ENCODE results near the gene PDLIM4.

Gene PDLIM4

DNA sequence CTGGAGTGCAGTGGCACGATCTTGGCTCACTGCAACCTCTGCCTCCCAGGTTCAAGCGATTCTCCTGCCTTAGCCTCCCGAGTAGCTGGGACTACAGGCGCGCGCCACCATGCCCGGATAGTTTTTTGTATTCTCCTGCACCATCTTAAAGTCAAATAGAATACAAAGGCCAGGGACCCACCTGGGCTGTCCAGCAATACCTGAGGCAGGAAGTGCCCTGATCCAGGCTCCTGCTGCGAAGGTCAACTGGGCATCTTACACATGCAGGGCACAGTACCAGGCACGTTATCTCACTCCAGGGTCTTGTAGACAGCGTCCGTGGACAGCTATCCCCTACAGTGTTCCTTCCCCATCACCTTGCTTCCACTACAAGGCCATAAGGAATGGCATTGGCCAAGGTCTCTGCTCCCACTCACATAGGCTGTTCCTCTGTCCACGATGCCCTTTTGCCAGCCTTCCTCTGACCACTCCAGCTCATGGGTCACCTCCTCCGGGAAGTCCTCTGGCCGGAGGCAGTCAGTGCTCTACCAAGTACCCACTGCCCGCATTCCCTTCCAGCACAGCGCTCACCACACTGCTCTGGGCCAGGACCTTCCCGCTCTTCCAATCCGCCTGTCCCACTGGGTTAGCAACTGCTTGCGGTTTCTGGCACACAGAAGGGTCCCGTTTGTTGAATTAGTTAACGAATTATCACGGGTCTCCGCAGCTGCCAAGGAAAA lies 30.8 kb upstream of the PDLIM4 start:
- no peak for DNase-seq
- in situ Hi-C loops (cut with MboI; ENCODE audit: low pct_unique_long_range_greater_than_20kb, low sequenced_read_pairs): no loop called here

DNA sequence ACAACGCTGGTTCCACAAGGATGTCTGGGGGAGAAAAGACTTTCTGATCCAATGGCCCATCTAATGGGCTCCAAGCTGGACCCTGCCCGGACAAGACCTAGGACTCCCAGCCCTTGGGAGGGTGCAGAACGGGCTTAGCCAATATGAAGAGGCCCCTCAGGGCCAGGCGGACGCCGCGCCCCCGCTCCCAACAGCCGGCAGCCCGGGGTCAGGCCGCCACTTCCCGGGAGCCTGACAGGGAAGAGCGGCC lies 30.3 kb upstream of the PDLIM4 start:
- in situ Hi-C loops (cut with MboI; ENCODE audit: low pct_unique_long_range_greater_than_20kb, low sequenced_read_pairs): no loop called here
- DNase-seq: no peak

DNA sequence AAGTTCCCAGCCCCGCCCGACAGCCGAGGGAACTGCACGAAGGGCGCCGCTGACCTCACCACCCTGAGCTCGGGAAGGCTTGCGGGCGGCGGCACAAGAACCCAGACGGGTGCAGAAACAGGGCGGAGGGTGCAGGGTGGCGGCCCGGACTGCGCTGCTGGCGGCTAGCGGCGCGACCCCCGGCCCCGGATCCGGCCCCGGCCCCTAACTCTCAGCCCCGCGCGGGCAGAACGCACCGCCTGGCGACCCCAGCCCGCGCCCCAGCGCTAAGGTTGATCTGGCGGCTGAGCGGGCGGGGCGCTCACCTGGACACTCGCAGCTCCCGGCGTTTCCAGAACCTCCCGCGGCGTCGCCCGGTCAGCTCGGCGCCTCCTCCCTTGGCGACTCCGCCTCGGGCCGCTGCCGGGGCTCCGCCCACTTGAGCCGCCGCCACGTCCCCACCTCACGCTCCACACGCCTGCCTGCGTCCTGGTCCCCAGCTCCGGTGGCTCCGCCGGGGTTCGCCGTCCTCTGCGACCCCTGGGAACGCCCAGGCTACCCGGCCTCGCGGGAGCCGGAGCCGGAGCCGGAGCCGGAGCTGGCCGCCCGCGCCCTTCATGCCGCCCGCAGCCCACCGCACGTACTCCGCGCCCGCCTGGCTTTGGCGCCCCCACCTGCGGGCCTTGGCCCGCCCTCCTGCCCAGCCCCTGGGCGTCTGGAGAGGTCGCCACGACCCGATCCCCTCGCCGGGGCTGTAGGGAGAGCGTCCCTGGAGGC lies 29.8 kb upstream of the PDLIM4 start, which contains the start of gene P4HA2:
Gene P4HA2, minus strand, starts transcription at position 369 of the 756 bp plus-strand sequence. CDS start 9,227 bp downstream, outside the sequence.
- DNase-seq: peak; percentile 66
- in situ Hi-C loops (cut with MboI; ENCODE audit: low pct_unique_long_range_greater_than_20kb, low sequenced_read_pairs): no loop called here

DNA sequence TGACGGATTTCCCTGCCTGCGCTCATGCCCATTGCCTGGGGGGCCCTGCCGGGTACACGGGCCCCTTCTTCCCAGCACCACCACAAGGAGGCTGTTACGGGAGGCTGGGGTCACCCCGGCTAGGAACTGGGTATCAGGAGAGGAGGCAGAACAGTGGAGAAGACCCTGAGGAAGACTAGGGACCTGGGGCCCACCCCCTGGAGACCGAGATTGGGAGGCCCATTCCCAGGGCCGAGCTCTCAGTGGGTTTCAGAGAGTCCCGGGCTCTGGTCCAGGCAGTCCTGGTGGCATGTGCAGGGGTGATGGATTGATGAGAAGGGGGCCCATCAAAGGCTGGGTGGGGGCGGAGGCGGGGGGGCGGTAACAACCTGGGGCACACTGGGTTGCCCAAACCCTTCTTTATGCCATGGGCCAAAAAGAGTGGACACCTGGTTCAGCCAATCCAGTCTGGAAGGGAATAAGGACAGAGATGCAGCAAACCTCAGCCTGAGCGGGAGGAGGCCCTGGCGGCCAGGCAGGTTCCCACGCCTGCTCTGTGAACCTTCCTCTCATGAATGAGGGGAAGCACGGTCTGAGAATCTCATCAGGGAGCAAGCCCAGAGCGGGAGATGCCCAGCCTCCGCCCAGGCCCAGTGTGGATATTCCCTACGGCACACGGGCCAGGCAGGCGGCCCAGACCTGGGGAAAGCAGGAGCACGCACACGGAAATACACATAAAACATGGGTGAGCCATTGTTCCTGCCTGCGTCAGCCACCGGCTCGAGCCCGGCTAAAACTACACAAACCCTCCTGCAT lies 29.1 kb upstream of the PDLIM4 start:
- in situ Hi-C loops (cut with MboI; ENCODE audit: low pct_unique_long_range_greater_than_20kb, low sequenced_read_pairs): no loop called here
- no peak for DNase-seq

DNA sequence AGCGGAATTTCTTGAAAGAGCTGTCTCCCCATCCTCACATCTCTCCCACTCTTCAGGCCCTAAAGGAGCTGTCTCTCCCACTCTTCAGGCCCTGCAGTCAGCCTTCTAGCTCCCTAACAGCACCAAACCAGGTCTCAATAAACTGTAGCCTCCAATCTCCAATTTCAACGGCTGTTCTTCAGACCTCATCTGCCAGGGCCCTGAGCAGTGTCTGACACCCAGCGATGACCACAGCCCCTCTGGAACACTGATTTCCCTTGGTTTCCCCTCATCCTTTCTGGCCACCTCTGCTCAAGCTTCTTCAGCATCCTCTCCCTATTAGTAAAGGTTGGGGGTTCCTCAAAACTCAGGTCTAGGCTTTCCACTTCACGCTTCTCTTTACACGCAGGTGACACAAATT lies 28.3 kb upstream of the PDLIM4 start:
- no peak for DNase-seq
- in situ Hi-C loops (cut with MboI; ENCODE audit: low pct_unique_long_range_greater_than_20kb, low sequenced_read_pairs): no loop called here

DNA sequence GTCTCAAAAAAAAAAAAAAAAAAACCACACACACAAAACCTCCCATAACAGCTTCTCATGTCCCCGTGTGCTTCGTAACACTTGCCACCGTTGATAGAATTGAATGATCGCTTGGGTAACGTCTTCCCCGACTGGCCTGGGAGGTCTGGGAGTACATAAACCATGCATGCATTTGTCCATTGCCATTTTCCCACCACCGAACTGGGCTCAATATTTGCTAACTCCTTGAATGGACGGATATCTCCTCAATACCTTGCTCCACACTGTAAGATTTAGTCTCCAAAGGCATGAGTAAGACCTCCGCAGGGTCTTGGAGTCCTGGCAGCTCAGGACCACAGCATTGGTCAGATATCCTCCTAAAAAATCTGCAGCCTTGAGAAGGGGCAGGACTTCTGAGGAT lies 26.6 kb upstream of the PDLIM4 start:
- in situ Hi-C loops (cut with MboI; ENCODE audit: low pct_unique_long_range_greater_than_20kb, low sequenced_read_pairs): no loop called here
- no peak for DNase-seq

DNA sequence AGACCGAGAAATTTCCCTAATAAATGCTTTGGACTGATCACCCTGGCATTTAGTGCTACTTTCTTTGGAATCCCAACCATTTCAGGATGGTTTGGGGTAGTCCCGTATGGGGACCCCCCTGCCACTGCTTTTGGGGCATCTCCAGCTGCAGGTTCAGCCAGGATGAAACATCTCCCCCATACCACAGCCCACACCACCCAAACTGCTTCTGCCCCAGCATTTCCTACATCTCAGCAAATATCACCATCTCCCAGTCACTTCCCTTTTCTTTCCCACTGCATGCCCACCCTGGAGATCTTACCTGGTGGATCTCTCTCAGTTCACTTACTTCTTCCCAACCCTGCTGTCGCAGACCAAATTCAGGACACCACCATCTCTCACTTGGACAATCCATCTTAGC lies 25.0 kb upstream of the PDLIM4 start:
- in situ Hi-C loops (cut with MboI; ENCODE audit: low pct_unique_long_range_greater_than_20kb, low sequenced_read_pairs): no loop called here
- DNase-seq: no peak

DNA sequence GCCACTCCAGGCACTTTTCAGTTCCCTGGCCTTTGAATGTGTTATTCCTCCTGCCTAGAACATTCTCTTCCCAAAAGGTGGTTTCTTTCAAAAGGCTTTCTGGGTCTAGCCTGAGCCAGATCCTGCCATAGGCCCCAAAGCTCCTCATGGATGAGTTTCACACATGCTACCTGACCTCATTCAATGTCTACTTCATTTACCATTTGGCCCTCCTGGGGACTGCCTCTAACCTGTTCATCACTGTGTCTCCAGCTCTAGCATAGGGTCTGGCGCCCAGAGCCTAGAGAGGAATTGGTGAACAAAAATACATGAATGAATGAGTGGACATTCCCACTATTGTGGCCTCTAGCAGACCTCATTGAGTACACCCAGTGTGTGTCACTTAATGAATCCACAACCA lies 24.4 kb upstream of the PDLIM4 start:
- in situ Hi-C loops (cut with MboI; ENCODE audit: low pct_unique_long_range_greater_than_20kb, low sequenced_read_pairs): no loop called here

DNA sequence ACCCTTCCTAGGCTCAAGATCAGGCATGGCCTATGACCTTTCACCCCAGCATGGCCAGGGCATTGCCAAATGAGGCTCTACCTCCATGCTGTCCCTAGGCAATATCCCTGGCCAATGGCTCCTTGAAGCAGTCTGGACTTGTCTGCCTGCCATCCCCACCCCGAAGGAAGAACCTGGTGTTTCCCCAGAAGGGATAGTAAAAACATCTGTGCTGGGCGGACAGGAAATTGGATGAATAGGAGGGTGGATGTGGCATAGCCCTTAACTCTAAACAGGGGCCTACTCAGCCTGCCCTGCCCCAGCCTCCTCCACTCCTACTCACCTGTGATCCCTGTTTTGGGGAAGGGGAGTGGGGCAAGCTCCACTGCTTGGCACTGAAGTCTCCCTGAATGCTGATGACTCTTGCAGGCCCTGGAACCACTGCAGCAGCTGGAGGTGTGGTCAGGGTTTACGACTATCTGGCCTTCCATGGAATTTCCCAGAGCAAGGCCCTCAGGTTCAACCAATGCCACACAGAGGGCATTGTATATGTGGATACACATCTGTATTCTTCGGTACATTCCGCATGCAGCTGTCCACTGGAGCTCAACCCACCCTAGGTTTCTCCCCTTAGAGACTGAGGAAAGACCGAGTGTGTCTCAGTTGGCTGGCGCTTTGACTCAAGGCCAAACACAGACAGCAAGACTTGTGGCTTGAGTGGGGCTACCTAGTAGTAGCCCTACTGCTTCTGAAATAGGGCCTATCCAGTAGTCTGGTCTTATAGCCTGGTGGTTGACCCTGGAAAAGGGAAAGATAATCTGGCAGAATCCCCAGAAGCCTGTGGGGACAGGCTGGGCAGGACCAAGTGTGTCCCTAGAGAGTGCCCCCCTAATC lies 23.4 kb upstream of the PDLIM4 start:
- DNase-seq: no peak
- in situ Hi-C loops (cut with MboI; ENCODE audit: low pct_unique_long_range_greater_than_20kb, low sequenced_read_pairs): no loop called here

More for the DNA sequence above, 24.4 kb upstream of the PDLIM4 start:
- DNase-seq: no peak

DNA sequence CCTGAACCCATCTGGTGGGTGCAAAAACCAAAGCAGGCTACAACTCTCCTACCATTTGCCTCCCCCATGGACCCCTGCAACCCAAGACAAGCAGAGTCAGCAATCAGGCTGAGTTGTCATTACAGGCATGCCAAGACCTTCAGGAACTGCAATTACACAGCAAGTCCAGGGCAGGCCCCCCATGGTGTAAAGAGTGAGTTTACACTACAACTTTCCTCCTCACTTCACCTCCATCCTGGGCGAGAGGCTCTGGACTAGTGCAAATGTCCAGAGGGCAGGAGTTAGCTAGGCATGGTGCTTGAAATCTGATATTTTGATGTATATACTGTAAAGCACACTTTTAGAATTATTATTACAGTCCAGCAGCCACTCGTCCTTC lies 22.8 kb upstream of the PDLIM4 start:
- no peak for DNase-seq
- in situ Hi-C loops (cut with MboI; ENCODE audit: low pct_unique_long_range_greater_than_20kb, low sequenced_read_pairs): no loop called here

DNA sequence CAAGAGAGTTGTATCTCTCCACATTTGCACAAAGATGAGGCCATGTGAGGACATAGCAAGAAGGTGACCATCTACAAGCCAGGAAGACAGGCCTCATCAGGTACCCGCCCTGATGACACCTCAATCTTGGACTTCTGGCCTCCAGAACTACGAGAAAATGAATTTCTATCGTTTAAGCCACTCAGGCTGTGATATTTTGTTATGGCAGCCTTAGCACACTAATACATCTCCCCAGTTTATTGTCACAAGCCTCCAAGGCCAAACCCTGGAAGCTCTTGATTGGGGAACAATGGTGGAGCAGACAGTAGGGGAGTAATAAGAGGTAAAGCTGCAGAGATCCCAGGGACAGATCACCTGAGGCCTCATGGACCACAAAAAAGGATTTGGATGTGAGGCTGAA lies 22.2 kb upstream of the PDLIM4 start:
- in situ Hi-C loops (cut with MboI; ENCODE audit: low pct_unique_long_range_greater_than_20kb, low sequenced_read_pairs): no loop called here

DNA sequence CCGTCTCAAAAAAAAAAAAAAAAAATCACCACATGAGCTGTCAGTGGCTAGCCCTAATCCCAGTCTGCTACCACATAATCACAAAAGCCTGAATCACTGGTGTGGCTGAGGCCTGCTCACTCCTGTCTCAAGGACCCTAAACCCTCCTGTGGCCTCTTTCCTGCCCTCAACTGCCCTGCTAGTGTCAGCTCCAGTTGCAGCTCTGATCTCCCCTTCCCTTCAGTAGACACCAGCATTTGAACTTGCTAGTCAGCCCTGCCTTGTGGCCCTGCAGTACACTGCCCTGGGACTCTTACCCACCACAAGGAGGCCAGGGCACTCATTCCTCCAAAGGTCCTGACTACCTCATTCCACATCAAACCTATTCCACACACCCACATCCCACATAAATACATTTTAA lies 20.4 kb upstream of the PDLIM4 start:
- in situ Hi-C loops (cut with MboI; ENCODE audit: low pct_unique_long_range_greater_than_20kb, low sequenced_read_pairs): no loop called here
- no peak for DNase-seq

More for the DNA sequence above, 22.2 kb upstream of the PDLIM4 start:
- no peak for DNase-seq

DNA sequence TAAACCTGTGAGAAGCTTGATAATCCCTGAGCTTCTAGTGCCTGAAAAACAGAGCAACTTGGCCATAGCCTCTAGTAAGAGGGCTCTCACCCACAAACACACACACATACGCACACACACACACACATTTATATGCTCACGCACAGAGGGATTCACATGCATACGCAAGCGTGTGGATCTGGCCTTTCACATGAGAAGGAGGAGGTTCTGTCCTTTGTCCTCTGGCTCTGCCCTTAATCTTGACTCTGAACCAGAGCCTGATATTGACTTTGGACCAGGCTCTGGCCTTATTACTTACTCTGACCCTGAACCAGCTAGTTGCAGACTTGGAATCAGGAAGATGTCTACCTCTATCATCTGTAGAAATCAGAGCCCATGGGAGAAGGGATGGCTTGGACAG lies 19.8 kb upstream of the PDLIM4 start:
- in situ Hi-C loops (cut with MboI; ENCODE audit: low pct_unique_long_range_greater_than_20kb, low sequenced_read_pairs): no loop called here
- no peak for DNase-seq

DNA sequence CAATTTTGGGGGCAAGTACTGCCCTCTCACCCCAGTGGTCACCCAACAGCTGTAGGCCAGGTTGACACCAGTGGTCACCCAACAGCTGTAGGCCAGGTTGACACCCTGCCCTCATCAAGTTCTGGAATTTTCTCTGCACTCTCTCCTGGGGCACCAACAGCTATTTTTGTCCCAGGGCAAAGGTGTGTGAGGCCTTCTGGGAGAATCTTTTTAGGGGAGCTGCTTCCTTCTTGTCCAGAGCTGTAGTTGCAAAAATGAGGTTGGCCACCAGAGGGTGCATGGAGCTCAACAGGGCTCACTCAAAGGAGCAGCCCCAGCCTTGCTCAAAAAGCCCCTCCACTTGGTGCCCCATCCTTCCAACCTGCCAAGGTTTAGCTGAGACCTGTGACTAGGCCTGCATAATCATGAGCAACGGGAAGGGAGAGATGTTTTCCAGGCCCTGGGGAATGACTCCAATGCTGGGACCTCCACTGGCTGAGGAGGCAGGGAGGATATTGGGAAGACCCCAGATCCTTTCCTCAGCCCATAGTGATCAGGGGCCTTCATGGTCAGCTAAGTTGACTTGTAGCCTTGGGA lies 19.2 kb upstream of the PDLIM4 start:
- in situ Hi-C loops (cut with MboI; ENCODE audit: low pct_unique_long_range_greater_than_20kb, low sequenced_read_pairs): no loop called here
- peak; percentile 78 for DNase-seq

DNA sequence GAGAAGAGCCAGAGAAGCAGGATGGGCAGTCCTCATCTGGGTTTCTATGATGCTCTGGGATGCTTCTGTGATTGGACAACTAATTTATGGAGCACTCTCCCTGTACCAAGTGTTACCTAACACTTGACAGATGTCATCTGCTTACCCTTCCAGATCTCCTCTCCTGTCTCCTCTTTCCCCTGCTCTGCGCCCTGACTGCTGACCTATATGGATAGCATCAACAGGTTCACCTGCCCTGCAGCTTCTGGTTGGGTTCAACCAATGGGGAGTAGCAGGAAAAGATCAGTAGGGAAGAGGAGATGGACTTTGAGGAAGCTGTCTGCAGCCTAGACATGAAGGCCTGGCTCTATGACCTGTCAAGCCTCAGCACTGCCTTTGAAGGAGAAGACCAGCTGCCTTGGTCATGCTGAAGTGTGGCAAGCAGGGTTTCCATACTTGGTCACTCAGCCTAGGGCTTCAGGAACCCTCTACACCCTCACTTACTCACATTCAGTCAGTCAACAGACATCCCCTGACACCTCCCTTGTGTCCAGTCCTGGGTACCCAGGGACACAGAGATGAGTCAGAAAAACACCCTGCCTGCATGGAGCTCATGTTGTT lies 18.5 kb upstream of the PDLIM4 start:
- in situ Hi-C loops (cut with MboI; ENCODE audit: low pct_unique_long_range_greater_than_20kb, low sequenced_read_pairs): no loop called here
- DNase-seq: no peak

DNA sequence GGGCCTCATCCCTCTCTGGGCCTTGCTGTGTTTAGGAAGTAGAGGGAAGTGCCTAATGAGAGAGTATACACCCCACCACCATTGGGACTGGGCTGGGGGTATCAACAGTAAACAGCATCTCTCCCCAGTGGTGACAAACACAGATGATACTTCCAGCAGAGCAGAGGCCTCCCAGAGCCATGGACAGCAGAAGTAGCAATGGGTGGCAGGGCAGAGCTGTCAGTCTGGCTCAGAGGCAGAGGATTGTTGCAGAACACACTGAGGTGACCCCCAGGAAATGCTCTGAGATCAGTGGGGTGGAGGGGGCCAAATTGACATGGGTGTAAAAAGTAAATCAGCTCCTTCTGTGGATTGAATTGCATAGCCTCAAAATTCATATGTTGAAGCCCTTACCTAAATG lies 17.7 kb upstream of the PDLIM4 start:
- in situ Hi-C loops (cut with MboI; ENCODE audit: low pct_unique_long_range_greater_than_20kb, low sequenced_read_pairs): no loop called here
- DNase-seq: no peak

DNA sequence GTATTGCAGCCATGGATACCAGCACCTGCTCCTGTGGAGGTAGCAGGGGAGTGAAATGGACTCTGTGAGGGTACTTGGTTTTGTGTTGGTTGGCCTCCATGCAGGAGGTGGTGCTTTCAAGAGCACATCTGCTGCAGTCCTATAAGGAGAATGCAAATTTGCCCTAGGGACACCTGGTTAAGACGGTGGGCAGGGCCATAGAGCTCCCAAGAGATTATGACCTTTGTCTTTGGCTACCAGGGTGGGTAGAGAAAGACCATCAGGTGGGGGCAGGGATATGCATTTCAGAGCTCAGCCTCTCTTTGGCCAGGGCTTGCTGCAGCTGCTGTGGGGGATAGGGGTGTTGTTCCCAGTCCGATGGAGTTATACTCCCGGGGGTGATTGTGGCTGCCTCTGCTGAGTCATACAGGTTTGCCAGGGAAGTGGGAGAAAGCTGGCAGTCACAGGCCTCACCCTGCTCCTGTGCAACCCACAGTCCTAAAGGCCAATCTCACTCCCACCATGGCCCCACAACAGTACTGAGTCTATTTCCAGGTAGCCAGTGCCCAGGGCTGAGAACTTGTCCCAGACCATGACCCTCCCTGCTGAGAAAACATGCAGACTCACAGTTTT lies 14.0 kb upstream of the PDLIM4 start:
- DNase-seq: no peak
- in situ Hi-C loops (cut with MboI; ENCODE audit: low pct_unique_long_range_greater_than_20kb, low sequenced_read_pairs): no loop called here

DNA sequence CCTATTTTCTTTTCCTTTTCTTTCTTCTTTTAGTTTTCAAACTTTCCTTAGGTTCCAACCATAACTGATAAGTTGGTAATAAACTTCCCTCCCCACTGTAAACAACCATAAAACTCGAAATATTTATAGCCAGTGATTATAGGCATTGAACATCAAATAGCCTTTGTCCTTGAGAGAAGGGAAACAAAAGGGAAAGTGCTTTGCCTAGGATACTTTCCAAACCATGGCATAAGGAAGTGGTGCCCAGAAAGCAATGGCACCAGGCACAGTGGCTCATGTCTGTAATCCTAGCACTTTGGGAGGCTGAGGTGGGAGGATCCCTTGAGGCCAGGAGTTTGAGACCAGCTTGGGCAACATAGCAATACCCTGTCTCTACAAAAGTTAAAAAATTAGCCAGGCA lies 11.9 kb upstream of the PDLIM4 start:
- DNase-seq: no peak
- in situ Hi-C loops (cut with MboI; ENCODE audit: low pct_unique_long_range_greater_than_20kb, low sequenced_read_pairs): no loop called here

Data from KBM-7 (cell line).